Stimulated activated naive CD8-positive, alpha-beta T cell treated with anti-CD3 and anti-CD28 coated beads, Interleukin-15, amount 100 ng/mL, for 72 hours (primary cell): ENCODE results near the gene ROR1.

Experiments used
- ATAC-seq: fragments of 150-1000 bp; cut with Tn5 transposase; 2 replicates; pipeline ENCODE4 v1.10.0; 2021; ENCODE audit warnings: mild to moderate bottlenecking, moderate library complexity
- DNase-seq, 2 donors: peaks; one replicate each; pipeline ENCODE4 v3.0.0; 2021 to 2022
- H3K27ac Mint-ChIP-seq, 2 donors: one replicate each; pipeline ENCODE4 v1.8.0; 2022; ENCODE audit warnings: mild to moderate bottlenecking in 2 of 2, mixed read lengths in 2 of 2, moderate library complexity in 2 of 2
- H3K27me3 Mint-ChIP-seq: one replicate; pipeline ENCODE4 v1.8.0; 2022; ENCODE audit warnings: mixed read lengths
- H3K4me1 Mint-ChIP-seq: one replicate; pipeline ENCODE4 v1.8.0; 2022; ENCODE audit warnings: mild to moderate bottlenecking, mixed read lengths
- H3K4me3 Mint-ChIP-seq, 2 donors: one replicate each; pipeline ENCODE4 v1.8.0; 2022; ENCODE audit warnings: mild to moderate bottlenecking in 2 of 2, mixed read lengths in 2 of 2, moderate library complexity in 1 of 2
- H3K9me3 Mint-ChIP-seq, 2 donors: one replicate each; pipeline ENCODE4 v1.8.0; 2022; ENCODE audit warnings: mixed read lengths in 2 of 2

Gene ROR1

DNA sequence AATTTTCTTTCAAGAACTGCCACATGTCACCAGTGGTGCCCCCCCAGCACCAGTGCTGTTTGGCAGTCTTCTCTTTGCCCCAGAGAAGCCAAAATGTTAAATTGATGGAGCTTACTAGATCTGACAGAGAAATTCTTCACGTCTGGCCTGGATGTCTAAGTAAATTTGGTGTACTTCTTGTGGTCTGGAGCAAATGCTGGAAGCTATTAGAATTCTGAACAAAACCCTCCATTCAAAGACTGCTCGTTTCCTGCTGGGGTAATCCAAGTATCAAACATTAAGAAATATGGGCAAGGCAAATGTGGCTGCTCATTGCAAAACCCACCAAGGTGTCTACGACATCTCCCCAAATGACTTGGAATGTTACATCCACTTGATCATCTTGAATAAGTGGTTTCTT lies 92.3 kb downstream of the ROR1 start:
- DNase-seq, result no peak
- ATAC-seq, result no peak
- H3K4me3 Mint-ChIP-seq, result no peak overlapping the region

DNA sequence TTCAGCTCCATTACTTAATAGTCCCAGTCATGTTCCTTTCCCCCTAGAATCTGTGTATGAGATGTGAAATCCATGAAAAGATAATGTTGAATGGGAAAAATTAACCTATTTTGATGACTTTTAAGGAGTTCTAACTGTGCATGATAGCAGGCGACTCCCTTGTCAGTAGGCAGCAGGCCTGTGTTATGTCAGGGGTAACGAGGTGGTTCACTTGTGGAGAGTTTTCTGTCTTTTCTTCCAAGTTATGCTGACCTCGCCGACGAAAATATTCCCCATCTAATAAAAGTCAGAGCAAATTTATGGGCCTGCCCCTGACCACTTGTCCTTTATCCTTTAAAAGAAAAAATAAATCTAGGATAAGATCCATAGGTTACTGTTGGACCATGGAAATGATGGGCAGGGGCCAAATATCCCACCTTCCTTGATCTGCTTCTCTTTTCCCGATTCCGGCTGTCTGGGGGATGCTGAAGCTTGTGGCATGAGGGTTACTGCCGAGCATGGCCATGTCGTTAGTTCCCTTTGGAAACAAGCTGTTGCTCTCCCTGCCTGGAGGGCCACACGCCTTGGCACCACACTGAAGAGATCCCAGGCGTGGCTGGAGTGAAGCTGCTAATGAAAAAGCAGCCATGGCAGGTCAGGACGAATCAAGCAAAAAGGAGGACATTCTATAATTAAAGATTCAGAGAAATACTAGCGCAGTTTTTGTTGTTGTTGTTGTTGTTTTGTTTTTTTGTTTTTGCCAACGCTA lies 93.8 kb downstream of the ROR1 start:
- H3K27me3 Mint-ChIP-seq, result no peaks in the 10 kb centered on the region
- no peaks in the 10 kb centered on the region for H3K9me3 Mint-ChIP-seq
- ATAC-seq (no peak), DNase-seq (no peak)
- H3K27ac Mint-ChIP-seq, result no peak overlapping the region
- no peak overlapping the region for H3K4me3 Mint-ChIP-seq
- H3K4me1 Mint-ChIP-seq, result no peaks in the 10 kb centered on the region

More for the DNA sequence above, 92.3 kb downstream of the ROR1 start:
- Mint-ChIP-seq H3K9me3 (no peaks in the 10 kb centered on the region), H3K27ac (no peak overlapping the region), H3K27me3 (no peaks in the 10 kb centered on the region), H3K4me1 (no peaks in the 10 kb centered on the region)

DNA sequence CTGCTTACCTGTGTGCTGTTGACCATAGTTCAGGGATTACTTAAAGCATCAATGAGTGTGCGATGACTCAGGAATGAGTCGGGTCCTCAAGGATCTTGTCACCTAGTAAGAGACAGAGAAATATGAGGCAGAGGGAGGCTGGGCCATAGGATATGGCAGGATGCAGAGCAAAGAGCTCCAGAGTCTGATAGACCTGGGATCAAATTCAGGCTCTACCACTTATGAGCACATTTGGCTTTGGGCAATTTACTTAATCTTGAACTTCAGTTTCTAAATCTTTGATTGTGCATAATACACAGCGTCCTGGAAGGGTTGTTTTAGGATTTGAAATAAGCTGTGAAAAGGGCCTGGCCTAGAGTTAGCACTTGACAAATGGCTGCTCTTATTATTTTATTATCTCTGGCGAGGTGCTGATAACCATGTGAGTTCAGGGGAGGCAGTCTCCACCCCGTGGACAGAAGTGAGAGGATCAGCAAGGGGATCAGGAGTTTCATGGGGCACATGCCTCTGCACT lies 94.5 kb downstream of the ROR1 start:
- Mint-ChIP-seq H3K27me3 (no peaks in the 10 kb centered on the region), H3K4me1 (no peaks in the 10 kb centered on the region), H3K4me3 (no peak overlapping the region), H3K27ac (no peak overlapping the region), H3K9me3 (no peaks in the 10 kb centered on the region)
- ATAC-seq, result no peak
- DNase-seq, result no peak

DNA sequence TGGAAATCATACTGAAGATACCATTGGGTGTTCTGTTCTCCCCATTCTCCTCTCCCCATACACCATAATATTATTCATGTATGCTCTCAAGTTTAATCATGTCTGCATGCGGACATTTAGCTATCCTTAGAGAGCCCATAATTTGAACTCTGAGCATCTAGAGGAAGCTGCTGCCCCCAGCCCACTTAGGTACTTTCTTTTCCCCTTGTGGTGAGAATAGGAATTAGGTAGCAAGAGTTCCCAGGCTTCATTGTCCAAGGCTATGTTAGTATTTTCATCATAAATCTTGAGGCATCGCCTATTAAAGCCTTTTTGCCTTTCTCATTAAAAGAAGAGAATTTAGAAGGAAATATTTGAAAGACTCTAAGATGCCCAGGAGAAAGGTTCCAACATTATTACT lies 96.3 kb downstream of the ROR1 start:
- ATAC-seq (no peak), DNase-seq (no peak)
- Mint-ChIP-seq H3K27ac (no peak overlapping the region), H3K27me3 (no peaks in the 10 kb centered on the region), H3K4me3 (no peak overlapping the region), H3K9me3 (no peaks in the 10 kb centered on the region), H3K4me1 (no peaks in the 10 kb centered on the region)

DNA sequence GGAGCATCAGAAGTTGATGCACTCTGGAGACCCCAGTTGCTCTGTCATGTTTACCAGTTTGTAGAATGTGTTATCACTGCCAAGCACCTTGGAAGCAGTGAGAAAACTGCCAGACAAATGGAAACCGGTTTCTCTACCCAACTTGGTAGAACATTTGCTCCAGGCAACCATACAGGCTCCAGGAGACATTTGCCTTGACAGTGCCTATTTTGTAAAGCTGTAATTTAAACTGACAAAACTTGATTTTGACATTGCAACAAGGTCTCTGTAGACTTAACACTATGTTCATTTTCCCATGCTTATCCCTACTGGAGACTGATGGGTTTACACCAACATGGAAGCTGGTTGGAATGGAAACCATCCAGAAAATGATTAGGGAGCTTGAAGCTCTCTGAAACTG lies 97.6 kb downstream of the ROR1 start:
- ATAC-seq, result no peak
- Mint-ChIP-seq H3K27me3 (no peaks in the 10 kb centered on the region), H3K9me3 (no peaks in the 10 kb centered on the region), H3K4me3 (no peak overlapping the region), H3K27ac (no peak overlapping the region), H3K4me1 (no peaks in the 10 kb centered on the region)
- DNase-seq, result no peak

DNA sequence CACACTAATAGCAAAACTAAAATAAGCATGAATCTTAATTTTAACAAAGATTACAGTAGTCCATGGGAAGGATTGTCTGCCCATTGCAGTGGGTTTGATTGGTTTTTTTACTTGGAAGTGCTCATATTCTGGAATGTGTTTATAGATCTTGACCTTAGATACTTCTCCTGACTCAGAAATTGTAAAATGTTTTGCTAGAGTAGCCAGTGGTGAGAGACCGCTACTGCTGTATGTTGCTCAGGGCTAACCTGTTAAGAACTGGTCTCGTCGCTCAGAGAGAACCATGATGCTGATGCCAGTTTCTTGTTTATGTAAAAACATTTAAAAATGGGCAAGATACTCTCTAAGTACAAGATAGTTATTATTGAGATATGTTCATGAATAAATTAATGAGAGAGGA lies 99.9 kb downstream of the ROR1 start:
- no peak overlapping the region for H3K4me3 Mint-ChIP-seq
- DNase-seq, result no peak
- no peaks in the 10 kb centered on the region for H3K27me3 Mint-ChIP-seq
- no peak for ATAC-seq
- no peaks in the 10 kb centered on the region for H3K9me3 Mint-ChIP-seq
- H3K4me1 Mint-ChIP-seq, result no peaks in the 10 kb centered on the region
- H3K27ac Mint-ChIP-seq, result no peak overlapping the region

- no peak for ATAC-seq
- no peak for DNase-seq
- Mint-ChIP-seq H3K9me3 (no peaks in the 10 kb centered on the region), H3K4me1 (no peaks in the 10 kb centered on the region), H3K4me3 (no peak overlapping the region), H3K27me3 (no peaks in the 10 kb centered on the region), H3K27ac (peak overlapping the region in 1 of 2 donors; percentile 1)
Measured at GRCh38 chr1:63874278-63874880, 100.6 kb downstream of the ROR1 start.

DNA sequence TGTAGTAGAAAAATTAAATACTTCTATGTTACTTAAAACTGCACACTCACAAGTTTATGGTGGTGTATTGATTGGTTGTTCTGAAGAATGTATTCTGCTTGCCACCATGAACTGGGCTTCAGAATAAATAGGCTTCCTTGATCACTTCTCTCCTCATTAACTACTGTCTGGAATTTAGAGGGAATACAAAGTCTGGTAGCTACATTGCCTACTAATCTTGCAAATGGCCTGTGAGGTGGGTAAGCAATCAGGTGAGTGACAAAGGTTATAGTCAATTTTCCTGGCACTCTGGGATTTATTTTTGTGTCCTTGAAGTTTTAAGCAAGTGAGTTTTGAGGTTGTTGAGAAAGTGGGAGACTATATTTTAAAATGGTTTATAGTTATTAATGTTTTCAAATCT lies 101.8 kb downstream of the ROR1 start:
- DNase-seq (no peak), ATAC-seq (no peak)
- Mint-ChIP-seq H3K27ac (no peak overlapping the region), H3K4me3 (no peak overlapping the region), H3K27me3 (no peaks in the 10 kb centered on the region), H3K9me3 (no peaks in the 10 kb centered on the region), H3K4me1 (no peaks in the 10 kb centered on the region)

- Mint-ChIP-seq H3K4me1 (no peaks in the 10 kb centered on the region), H3K27ac (no peak overlapping the region), H3K9me3 (no peaks in the 10 kb centered on the region), H3K4me3 (no peak overlapping the region), H3K27me3 (no peaks in the 10 kb centered on the region)
- DNase-seq (no peak), ATAC-seq (no peak)
Measured at GRCh38 chr1:63877021-63877767, 103.4 kb downstream of the ROR1 start.

DNA sequence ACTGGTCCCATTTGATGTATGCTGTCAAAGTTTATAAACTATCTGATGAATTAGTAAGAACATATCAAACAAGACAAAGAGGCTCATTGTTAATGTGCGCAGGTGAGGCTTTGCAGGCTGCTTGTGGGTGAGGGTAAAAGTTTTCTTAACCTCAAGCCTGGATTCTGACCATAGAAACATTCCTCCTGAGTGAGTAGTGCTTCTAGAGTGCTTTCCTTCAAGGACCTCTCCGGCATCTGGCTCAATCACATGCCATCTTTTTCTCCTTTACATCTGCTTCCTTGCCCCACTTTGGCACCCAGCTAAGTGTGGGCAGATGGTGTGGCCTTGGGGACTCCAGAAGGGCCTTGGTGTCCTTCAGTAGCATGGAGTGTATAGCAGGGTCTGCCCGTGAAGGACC lies 104.0 kb downstream of the ROR1 start:
- H3K9me3 Mint-ChIP-seq, result no peaks in the 10 kb centered on the region
- H3K27me3 Mint-ChIP-seq, result no peaks in the 10 kb centered on the region
- no peak overlapping the region for H3K27ac Mint-ChIP-seq
- DNase-seq, result no peak
- no peak overlapping the region for H3K4me3 Mint-ChIP-seq
- no peaks in the 10 kb centered on the region for H3K4me1 Mint-ChIP-seq
- no peak for ATAC-seq

- Mint-ChIP-seq H3K9me3 (no peaks in the 10 kb centered on the region), H3K27ac (no peak overlapping the region), H3K4me1 (no peaks in the 10 kb centered on the region), H3K4me3 (no peak overlapping the region), H3K27me3 (no peaks in the 10 kb centered on the region)
- no peak for DNase-seq
- no peak for ATAC-seq
Measured at GRCh38 chr1:63878932-63879331, 105.1 kb downstream of the ROR1 start.

DNA sequence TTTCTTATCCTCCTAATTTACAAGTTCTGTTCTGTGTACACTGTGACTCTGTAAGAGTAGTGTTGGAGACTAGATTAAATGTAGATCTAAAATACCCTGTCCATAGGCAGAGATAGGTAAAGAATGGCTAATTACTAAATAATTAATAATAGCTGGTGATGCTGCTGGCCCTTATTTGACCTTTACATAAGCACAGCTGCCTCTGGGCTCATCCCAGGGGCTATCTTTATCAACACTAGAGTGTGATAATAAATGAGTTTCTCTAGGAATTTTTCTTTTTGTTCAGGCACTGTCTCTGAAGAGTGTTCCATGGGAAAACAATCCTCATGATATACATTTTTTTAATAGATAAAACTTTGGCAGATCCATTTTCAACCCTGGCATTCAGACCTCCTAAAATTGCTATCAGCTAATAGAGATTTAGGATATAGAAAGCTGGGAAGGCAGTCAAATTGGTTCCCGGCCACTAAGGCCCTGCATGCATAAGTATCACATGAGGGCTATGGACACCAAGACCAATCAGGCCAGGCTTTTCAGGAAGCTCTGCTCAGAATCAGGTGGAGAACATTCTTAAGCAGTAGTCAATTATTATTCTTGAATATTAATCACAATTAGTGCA lies 107.2 kb downstream of the ROR1 start:
- Mint-ChIP-seq H3K27ac (no peak overlapping the region), H3K9me3 (no peaks in the 10 kb centered on the region), H3K27me3 (no peaks in the 10 kb centered on the region), H3K4me3 (no peak overlapping the region), H3K4me1 (no peaks in the 10 kb centered on the region)
- ATAC-seq, result no peak
- no peak for DNase-seq

DNA sequence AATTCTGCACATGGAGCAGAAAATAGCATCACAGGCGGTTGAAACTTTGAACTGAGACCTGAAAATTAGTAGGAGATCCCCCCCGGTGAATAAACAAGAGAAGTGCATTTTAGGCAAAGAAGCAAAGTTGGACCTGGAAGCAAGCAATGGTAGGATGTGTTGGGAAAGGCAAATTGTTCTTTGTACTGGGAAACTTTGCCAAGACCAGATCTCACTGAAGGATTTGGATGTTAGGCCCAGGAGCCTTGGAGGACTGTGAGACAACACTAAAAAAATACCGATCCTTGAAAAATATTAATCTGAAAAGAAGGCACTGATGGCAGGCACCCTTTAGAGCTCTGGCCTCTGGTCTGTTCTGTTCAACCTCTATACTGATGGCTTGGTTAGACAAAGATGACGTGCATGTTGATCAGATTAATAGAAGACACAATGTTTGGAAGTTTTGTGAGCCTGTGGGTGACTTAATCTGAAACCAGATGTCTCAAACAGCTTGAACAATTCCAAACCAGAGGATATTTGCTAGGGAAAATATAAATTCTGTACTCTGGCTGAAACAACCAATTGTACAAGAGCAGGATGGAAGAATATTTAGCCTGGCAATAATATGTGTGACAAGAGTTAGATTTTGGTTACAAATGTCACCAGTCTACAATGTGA lies 108.4 kb downstream of the ROR1 start:
- DNase-seq, result no peak
- ATAC-seq, result no peak
- Mint-ChIP-seq H3K27ac (no peak overlapping the region), H3K4me3 (no peak overlapping the region), H3K27me3 (no peaks in the 10 kb centered on the region), H3K4me1 (no peaks in the 10 kb centered on the region), H3K9me3 (no peaks in the 10 kb centered on the region)

DNA sequence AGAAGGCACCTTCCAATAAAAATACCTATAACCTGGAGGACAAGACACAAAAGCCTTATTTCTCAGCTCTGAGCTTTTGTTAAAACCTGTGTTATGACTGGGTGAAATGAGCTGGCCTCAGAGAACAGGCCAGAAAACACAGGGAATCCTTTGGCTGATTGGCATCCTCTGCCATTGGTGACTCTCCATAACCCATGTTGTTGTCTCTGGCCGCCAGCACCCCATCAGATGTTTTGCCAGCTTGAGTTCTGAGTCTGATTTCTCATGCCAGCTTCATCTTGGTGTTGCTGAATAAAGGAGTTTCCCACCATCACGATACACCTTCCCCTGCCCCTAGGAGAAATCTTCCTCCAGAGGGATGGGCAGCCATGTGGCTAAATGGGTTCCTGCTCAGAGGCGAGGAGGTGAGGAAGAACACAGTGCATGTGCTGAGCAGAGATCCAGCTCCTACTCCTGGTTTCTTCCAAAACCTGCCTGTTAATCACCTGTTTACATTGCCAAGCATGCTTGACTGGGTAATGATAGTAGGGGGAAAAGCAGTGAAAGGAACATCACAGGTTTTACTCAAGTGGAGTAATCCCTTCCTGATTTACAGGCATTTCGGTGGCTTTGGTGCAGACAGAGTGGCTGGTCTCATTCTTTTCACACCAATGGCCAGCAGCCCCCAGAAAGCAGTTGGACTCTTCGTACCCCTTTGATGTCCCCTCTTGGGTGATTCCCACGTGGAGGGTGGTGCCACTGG lies 109.8 kb downstream of the ROR1 start:
- Mint-ChIP-seq H3K4me1 (no peaks in the 10 kb centered on the region), H3K27ac (no peak overlapping the region), H3K4me3 (no peak overlapping the region), H3K9me3 (no peaks in the 10 kb centered on the region), H3K27me3 (no peaks in the 10 kb centered on the region)
- ATAC-seq (no peak), DNase-seq (no peak)

- Mint-ChIP-seq H3K4me3 (no peak overlapping the region), H3K9me3 (no peaks in the 10 kb centered on the region), H3K4me1 (no peaks in the 10 kb centered on the region), H3K27me3 (no peaks in the 10 kb centered on the region), H3K27ac (no peak overlapping the region)
- no peak for ATAC-seq
- no peak for DNase-seq
Measured at GRCh38 chr1:63884486-63884885, 110.7 kb downstream of the ROR1 start.
